Renal cortex interstitium (tissue), 11 donors: ENCODE measurements around the gene MRPL41. TPM values are rescaled to one million over a fixed set of nuclear protein-coding genes. Genes with fewer than 3 reads are reported as not detected.
"Not testable (repeated sequence)": the region's sequence is repeated elsewhere in the genome, so short reads cannot be mapped to it uniquely, and the experiment has no call there.

ENCODE experiments used
- DNase-seq, 11 donors: peaks; one replicate each; pipeline ENCODE4 v3.0.0-alpha.2; 2013; ENCODE audit warnings: low read depth in 9 of 11, low spot score in 4 of 11; ENCODE audit errors: extremely low read depth in 1 of 11
- polyA plus RNA-seq, 3 donors: library from polyadenylated mRNA; unstranded; fragments of 120-200 nt; gene quantifications; one replicate each; pipeline ENCODE4 v1.2.1, GENCODE V29; 2013; ENCODE audit not compliant: insufficient read length in 3 of 3

MRPL41 gene
- polyA plus RNA-seq, 3 donors = 12.9 to 26.0 (median 24.0) TPM

- no peak for DNase-seq
Observed at GRCh38 chr9:137542486-137542885, 9.2 kb upstream of the MRPL41 start.

- no peak for DNase-seq
Observed at GRCh38 chr9:137543237-137543963, 8.3 kb upstream of the MRPL41 start.

GRCh38 chr9:137544176-137544760 lies 7.4 kb upstream of the MRPL41 start:
- DNase-seq = no peak

GRCh38 chr9:137545123-137545522 lies 6.6 kb upstream of the MRPL41 start:
- DNase-seq = no peak

GRCh38 chr9:137547687-137548543 lies 3.8 kb upstream of the MRPL41 start:
- DNase-seq = no peak

GRCh38 chr9:137550231-137550621 lies 1.5 kb upstream of the MRPL41 start, which contains the start of gene PNPLA7:
Gene PNPLA7 (minus strand): TSS chr9:137550402. CDS start chr9:137550197, 205 bp downstream.
- peak in 9 of 11 donors; percentile 53 to 84 (median 82) for DNase-seq

GRCh38 chr9:137550958-137551263 lies 768 bp upstream of the MRPL41 start:
- DNase-seq = not testable (repeated sequence)

GRCh38 chr9:137552022-137552768 lies 516 bp downstream of the MRPL41 start:
- no peak for DNase-seq

GRCh38 chr9:137553654-137554053 lies 2.0 kb downstream of the MRPL41 start:
- not testable (repeated sequence) for DNase-seq

GRCh38 chr9:137554349-137554748 lies 2.7 kb downstream of the MRPL41 start:
- no peak for DNase-seq

GRCh38 chr9:137555179-137555578 lies 3.5 kb downstream of the MRPL41 start:
- DNase-seq = no peak

- no peak for DNase-seq
Observed at GRCh38 chr9:137556069-137556838, 4.6 kb downstream of the MRPL41 start.

GRCh38 chr9:137558127-137558526 lies 6.4 kb downstream of the MRPL41 start:
- no peak for DNase-seq

GRCh38 chr9:137564134-137564533 lies 12.5 kb downstream of the MRPL41 start:
- DNase-seq = no peak

- DNase-seq = no peak
Observed at GRCh38 chr9:137564817-137565411, 13.2 kb downstream of the MRPL41 start.

- DNase-seq = not testable (repeated sequence)
Observed at GRCh38 chr9:137568445-137568844, 16.8 kb downstream of the MRPL41 start.

GRCh38 chr9:137569609-137570203 lies 18.0 kb downstream of the MRPL41 start:
- no peak for DNase-seq

GRCh38 chr9:137570566-137570965 lies 18.9 kb downstream of the MRPL41 start:
- no peak for DNase-seq
